ENCODE results near the gene MDK.
A peak's percentile ranks its signal among the peaks of the same experiment; 100 is the strongest.

Gene MDK

DNA sequence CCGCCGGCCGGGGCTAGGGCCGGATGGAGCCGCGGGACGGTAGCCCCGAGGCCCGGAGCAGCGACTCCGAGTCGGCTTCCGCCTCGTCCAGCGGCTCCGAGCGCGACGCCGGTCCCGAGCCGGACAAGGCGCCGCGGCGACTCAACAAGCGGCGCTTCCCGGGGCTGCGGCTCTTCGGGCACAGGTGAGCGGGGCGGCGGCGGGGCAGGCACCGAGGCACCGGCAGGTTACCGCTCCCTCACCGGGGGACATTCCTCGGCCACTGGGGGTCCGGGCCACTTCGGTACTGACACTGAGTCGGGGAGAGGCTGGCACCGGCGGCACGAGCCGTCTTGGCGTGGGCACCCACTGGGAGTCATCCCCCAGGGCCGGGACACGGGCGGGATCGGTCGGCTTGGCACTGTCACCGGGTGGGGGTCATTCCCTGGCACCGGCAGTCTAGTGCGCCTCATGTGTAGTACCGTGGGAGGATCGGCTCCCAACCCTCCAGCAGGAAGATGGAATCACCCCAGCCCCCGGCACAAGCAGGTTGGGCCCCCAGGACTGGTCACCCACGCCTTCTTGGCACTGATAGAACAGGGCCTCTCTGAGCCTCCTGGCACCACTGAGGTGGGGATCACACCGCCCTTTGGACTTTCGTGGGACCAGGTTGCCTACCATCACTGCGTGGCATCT lies 33.7 kb upstream of the MDK start:
- DNase-seq (ENCODE audit: low spot score) = no peak

DNA sequence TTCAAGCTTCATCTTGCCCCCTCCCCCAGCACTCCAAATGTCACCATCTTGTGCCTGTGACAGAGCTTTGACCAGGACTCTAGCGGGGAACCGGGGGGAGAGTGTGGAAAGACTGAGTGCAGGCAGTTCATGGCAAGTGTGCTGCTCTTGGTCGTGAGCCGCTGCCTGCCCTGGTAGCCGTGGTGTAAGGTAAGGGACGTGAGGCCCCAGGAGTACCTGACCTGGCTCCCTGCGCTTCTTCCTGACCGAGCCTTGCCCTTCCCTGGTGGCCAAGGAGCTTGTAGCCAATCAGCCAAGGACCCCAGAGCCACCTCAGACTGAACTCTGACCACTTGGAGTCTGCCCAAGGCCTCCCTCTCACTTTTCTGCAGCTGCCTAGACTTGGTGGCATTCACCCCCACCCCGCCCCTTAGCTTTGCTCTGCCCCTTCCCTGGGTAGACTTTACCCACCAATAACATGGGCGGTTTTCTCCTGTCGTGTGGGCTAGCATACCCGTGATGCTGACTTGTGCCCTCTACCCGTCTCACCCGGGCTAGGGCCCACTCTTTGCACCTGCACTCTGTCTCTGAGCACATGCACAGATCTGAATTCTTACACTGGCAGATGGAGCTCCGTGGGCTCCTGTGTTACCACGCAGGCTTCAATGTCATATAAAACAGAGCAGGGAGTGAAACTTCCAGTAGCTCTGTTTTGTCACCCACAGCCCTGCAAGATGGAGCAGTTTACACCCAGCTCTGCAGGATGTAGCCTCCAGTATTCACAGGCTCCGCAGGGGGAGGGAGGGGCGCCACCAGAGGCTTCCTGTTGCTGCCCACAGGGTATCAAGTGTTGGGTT lies 32.7 kb upstream of the MDK start:
- DNase-seq (ENCODE audit: low spot score) = no peak

- no peak for DNase-seq (ENCODE audit: low spot score)
Observed at GRCh38 chr11:46350695-46351094, 30.8 kb upstream of the MDK start.

GRCh38 chr11:46351148-46351547 lies 30.3 kb upstream of the MDK start:
- DNase-seq (ENCODE audit: low spot score) = no peak

DNA sequence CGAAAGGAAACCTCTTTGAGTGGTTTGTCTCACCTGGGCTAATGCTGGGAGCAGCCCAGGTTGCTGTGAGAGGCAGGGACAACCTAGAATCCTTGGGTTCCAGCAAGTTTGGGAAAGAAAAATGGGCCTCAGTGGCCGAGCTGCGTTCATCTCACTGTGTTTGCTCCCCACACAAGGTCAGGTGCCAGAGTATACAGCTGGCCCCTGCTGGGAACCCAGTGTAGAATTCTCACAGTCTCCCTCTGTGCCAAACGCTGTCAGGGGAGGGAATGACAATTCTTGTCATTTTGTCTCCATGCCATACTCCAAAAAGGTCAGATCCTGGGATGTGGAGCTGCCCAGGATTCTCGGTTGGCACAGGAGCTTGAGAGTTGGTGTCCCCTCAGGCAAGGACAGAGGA lies 29.9 kb upstream of the MDK start:
- no peak for DNase-seq (ENCODE audit: low spot score)

- peak; percentile 46 for DNase-seq (ENCODE audit: low spot score)
Observed at GRCh38 chr11:46352063-46352841, 29.2 kb upstream of the MDK start.

- DNase-seq (ENCODE audit: low spot score) = no peak
Observed at GRCh38 chr11:46353698-46354097, 27.8 kb upstream of the MDK start.

GRCh38 chr11:46356924-46357482 lies 24.5 kb upstream of the MDK start:
- no peak for DNase-seq (ENCODE audit: low spot score)

GRCh38 chr11:46357483-46357936 lies 24.0 kb upstream of the MDK start:
- no peak for DNase-seq (ENCODE audit: low spot score)

DNA sequence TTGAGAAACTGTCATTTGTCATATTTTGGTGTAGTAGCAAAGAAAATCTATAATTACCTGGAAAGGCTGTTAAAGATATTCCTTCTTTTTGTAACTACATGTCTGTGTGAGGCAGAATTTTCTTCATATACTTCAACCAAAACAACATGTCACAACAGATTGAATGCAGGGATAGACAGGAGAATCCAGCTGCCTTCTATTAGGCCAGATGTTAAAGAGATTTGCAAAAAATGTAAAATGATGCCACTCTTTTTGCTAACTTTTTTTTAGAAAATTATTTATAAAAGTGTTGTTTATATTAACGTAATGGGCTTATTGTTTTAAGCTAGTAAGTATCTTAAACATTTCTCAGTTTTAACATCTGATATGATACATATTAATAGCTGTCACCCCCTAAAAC lies 21.5 kb upstream of the MDK start:
- DNase-seq (ENCODE audit: low spot score) = no peak

DNA sequence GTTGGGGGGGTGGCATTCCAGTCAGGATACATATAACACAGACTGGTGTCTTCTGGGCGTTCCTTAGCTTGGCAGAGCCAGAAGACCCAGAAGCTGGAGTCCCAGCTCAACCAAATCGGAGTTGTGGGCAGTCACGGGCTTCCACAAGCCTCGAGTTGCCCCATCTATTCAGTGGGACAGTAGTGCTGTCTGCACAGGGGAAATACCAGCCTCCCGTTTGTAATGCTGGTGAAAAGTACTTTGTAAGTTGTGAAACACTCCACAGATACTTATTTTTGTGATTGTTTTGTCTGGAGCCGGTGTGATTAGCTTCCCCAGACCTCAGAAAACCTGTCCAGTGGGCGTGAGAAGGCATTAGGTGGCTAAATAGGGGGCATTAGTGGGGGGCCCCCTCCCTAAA lies 20.6 kb upstream of the MDK start:
- peak; percentile 34 for DNase-seq (ENCODE audit: low spot score)

- peak; percentile 91 for DNase-seq (ENCODE audit: low spot score)
Observed at GRCh38 chr11:46361283-46362155, 19.9 kb upstream of the MDK start.

DNA sequence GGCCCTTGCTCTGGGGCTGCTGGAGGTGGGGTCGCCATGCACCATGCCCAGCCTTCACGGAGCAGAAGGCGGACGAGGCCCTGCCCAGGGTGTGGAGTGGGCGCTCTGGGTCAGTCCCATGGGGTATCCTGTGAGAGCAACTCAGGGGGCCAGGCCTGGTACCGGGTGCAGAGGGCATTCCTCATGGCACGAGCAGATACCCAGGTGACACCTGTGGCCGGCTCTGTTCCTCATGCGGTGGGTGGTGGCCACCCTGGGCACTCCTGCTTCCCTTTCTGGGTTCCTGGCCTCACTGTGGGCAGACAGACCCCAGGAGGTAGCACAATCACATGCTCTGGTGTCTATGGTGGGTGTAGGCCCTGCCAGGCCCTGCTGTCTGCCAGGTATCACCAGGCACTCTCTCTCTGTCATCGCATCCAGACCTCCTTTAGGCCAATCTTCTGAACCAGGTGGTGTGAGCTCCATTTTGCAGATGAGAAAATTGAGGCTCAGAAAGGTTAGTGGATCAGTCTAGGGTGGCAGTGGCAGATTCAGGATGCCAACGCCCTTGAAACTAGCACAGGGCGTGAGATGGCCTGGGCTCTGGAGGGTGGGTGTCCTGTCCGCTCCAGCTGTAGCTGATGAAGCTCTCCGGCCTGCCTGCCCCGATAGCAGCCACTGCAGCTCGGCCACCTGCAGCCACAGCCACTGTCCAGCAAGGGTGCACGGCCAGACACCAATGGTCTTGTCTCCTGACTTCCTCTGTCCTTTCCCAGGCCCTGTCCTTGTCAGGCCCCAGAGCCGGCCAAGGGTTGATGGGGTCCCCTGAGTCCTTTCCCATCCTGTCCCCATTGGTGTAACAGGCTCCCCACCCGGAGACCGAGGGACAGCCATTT lies 19.1 kb upstream of the MDK start:
- DNase-seq (ENCODE audit: low spot score) = no peak

- DNase-seq (ENCODE audit: low spot score) = no peak
Observed at GRCh38 chr11:46363031-46363407, 18.4 kb upstream of the MDK start.

DNA sequence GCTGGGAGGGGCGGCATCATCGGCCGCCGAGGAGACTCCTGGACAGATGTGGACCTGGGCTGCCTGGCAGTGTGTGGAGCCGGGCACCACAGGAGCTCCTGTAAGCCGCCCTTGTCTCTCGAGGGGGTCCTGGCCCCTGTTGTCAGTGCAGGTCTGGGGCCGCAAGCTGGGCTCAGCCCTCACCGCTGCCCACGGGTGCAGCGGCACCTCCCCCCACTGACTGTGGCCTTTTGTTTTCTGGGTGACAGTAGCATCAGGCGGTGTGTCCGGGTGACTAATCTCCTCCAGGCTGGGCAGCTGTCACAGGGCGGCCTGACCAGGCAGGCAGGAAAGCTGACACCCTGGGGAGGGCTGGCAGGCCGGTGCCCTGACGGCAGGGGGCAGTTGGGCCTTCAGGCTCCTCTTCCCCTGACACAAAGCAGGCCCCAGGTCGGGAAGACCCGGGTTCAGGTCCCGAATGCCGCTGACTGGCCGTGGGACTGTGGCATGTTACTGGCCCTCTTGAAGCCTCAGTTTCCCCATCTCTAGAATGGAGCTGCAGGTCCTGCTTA lies 17.9 kb upstream of the MDK start:
- no peak for DNase-seq (ENCODE audit: low spot score)

DNA sequence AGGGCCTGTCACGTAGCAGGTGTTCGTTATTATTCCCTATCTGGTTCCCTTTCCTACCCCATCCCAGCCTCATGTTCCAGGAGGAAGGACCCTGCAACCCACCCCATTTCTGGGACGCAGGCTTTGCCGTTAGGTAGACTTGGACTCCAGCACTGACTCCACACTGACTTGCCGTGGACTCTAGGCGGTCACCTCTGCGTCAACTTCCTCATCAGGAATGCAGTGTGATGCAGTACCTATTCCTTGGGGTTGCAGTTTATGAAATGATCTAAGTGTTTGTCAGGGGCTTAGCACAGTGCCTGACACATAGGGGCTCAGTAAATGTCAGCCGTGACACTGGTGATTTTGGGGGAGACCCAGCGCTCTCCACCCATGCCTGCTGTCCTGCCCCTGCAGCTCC lies 17.4 kb upstream of the MDK start:
- no peak for DNase-seq (ENCODE audit: low spot score)

GRCh38 chr11:46364791-46365190 lies 16.7 kb upstream of the MDK start:
- no peak for DNase-seq (ENCODE audit: low spot score)

DNA sequence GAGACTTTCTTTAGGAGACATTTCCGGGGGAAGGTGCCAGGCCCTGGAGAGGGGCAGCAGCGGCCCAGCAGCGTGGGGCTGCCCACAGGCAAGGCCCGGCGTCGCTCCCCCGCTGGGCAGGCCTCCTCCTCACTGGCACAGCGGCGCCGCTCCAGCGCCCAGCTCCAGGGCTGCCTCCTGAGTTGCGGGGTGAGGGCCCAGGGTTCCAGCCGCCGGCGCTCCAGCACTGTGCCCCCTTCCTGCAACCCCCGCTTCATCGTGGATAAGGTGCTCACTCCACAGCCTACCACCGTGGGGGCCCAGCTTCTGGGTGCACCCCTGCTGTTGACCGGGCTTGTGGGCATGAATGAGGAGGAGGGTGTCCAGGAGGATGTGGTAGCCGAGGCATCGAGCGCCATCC lies 15.2 kb upstream of the MDK start:
- DNase-seq (ENCODE audit: low spot score) = no peak

DNA sequence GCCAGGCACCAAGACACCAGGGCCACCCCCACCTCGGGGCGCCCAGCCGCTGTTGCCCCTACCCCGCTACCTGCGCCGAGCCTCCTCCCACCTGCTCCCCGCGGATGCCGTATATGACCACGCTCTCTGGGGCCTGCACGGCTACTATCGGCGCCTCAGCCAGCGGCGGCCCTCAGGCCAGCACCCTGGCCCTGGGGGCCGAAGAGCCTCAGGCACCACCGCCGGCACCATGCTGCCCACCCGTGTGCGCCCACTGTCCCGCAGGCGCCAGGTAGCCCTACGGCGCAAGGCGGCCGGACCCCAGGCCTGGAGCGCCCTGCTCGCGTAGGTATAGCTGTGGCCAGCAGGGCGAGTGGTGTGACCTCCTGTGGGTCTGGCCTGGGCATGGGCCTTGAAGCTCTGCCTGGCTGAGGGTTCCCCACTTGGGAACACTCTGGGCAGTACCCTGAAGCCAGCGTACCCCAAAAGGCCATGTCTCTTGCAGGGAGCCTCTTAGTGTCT lies 14.8 kb upstream of the MDK start:
- no peak for DNase-seq (ENCODE audit: low spot score)
